ENCODE data around the gene KIF22. TPM values are rescaled to one million over a fixed set of nuclear protein-coding genes. Genes with fewer than 3 reads are reported as not detected.

KIF22 gene
- total and polyA plus RNA-seq, 9 of the 15 experiments (the other 6 are each of a cell fraction or from before 2014, with no cell fraction given) = 8.7 to 232 (median 131) TPM

DNA sequence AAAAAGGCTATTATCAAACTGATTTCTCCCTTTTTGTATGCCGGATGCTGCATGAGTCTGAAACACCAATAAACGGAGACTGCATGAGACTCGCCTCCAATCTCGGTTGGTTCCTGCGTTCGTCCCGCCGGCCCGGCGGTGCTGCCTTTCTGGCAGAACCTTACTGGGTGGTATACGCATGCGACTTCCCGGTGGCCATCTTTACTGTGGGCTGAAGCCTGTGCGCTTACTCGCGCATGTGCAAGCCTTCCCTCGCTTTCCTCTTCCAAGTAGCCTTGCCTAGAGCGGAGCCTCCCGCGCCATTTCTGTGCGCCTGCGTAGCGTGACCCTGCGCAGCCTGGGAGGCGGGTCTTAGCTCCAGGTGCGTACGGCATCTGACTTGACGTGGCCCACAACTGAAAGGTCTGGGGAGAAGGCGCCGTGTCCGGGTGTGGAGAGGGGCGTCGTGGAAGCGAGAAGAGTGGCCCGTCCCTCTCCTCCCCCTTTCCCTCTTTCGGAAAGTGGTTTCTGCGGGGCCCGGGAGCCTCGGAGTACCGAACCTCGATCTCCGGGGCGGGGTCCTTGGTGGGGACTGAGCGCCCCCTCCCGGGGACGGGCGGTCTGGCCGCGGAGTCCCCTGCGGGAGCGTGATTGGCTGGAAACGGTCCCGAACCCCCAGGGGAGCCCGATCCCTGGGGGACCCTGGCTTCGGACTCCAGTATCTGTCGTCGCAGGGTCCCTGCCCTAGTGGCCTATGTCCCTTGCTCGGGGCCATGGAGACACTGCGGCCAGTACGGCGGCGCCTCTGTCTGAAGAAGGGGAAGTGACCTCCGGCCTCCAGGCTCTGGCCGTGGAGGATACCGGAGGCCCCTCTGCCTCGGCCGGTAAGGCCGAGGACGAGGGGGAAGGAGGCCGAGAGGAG is 25.5 kb downstream of the KIF22 start, which contains the start of gene PAGR1 (continued):
- no peak for TF ChIP-seq ZFP30 (CRISPR knock-in tag; IDR thresholded peaks at IDR 0.05; ENCODE audit: borderline replicate concordance)
- TF ChIP-seq, protein P1, sequence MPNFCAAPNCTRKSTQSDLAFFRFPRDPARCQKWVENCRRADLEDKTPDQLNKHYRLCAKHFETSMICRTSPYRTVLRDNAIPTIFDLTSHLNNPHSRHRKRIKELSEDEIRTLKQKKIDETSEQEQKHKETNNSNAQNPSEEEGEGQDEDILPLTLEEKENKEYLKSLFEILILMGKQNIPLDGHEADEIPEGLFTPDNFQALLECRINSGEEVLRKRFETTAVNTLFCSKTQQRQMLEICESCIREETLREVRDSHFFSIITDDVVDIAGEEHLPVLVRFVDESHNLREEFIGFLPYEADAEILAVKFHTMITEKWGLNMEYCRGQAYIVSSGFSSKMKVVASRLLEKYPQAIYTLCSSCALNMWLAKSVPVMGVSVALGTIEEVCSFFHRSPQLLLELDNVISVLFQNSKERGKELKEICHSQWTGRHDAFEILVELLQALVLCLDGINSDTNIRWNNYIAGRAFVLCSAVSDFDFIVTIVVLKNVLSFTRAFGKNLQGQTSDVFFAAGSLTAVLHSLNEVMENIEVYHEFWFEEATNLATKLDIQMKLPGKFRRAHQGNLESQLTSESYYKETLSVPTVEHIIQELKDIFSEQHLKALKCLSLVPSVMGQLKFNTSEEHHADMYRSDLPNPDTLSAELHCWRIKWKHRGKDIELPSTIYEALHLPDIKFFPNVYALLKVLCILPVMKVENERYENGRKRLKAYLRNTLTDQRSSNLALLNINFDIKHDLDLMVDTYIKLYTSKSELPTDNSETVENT (CRISPR knock-in tag; IDR thresholded peaks at IDR 0.05) = peak; percentile 38
- no peak; the same call in 1 of the 2 replicates for TF ChIP-seq CBX5 (IDR thresholded peaks at IDR 0.05; ENCODE audit: borderline replicate concordance, low read depth)
- TF ChIP-seq, protein P2, sequence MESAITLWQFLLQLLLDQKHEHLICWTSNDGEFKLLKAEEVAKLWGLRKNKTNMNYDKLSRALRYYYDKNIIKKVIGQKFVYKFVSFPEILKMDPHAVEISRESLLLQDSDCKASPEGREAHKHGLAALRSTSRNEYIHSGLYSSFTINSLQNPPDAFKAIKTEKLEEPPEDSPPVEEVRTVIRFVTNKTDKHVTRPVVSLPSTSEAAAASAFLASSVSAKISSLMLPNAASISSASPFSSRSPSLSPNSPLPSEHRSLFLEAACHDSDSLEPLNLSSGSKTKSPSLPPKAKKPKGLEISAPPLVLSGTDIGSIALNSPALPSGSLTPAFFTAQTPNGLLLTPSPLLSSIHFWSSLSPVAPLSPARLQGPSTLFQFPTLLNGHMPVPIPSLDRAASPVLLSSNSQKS (CRISPR knock-in tag; IDR thresholded peaks at IDR 0.05) = 0 out of 2 replicates have a peak, but pooled peaks have one; percentile 21
- peak; percentile 49 to 81; a peak in 2 of 4 replicates for TF ChIP-seq SIN3A (IDR thresholded peaks at IDR 0.05; ENCODE audit: borderline replicate concordance in 2 of 2, control insufficient read depth in 1 of 2, low read depth in 2 of 2, low read length in 2 of 2)
- TF ChIP-seq RNF2 (IDR thresholded peaks at IDR 0.05) = no peak
- TF ChIP-seq, protein P3, sequence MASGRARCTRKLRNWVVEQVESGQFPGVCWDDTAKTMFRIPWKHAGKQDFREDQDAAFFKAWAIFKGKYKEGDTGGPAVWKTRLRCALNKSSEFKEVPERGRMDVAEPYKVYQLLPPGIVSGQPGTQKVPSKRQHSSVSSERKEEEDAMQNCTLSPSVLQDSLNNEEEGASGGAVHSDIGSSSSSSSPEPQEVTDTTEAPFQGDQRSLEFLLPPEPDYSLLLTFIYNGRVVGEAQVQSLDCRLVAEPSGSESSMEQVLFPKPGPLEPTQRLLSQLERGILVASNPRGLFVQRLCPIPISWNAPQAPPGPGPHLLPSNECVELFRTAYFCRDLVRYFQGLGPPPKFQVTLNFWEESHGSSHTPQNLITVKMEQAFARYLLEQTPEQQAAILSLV (tag; IDR thresholded peaks at IDR 0.05) = peak; percentile 7; the same call in 1 of the 2 replicates
- peak; percentile 87 for TF ChIP-seq SUPT5H (IDR thresholded peaks at IDR 0.05)
- TF ChIP-seq NFIX (CRISPR knock-in tag; IDR thresholded peaks at IDR 0.05; ENCODE audit: low read depth) = no peak
- no peak for TF ChIP-seq TFAM (CRISPR knock-in tag; conservative IDR thresholded peaks at IDR 0.05)
- TF ChIP-seq NFATC3 (IDR thresholded peaks at IDR 0.05) = no peak
- TF ChIP-seq ZZZ3 (IDR thresholded peaks at IDR 0.05) = no peak
- no peak for TF ChIP-seq SRSF1 (IDR thresholded peaks at IDR 0.05; ENCODE audit: low read depth, low read length)
- TF ChIP-seq SAP30 (IDR thresholded peaks at IDR 0.05; ENCODE audit: borderline replicate concordance, insufficient read depth, low read depth, low read length, poor library complexity, severe bottlenecking) = no peak
- TF ChIP-seq, protein P4, sequence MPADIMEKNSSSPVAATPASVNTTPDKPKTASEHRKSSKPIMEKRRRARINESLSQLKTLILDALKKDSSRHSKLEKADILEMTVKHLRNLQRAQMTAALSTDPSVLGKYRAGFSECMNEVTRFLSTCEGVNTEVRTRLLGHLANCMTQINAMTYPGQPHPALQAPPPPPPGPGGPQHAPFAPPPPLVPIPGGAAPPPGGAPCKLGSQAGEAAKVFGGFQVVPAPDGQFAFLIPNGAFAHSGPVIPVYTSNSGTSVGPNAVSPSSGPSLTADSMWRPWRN (IDR thresholded peaks at IDR 0.05; ENCODE audit: low read depth) = no peak
- TF ChIP-seq, protein P5, sequence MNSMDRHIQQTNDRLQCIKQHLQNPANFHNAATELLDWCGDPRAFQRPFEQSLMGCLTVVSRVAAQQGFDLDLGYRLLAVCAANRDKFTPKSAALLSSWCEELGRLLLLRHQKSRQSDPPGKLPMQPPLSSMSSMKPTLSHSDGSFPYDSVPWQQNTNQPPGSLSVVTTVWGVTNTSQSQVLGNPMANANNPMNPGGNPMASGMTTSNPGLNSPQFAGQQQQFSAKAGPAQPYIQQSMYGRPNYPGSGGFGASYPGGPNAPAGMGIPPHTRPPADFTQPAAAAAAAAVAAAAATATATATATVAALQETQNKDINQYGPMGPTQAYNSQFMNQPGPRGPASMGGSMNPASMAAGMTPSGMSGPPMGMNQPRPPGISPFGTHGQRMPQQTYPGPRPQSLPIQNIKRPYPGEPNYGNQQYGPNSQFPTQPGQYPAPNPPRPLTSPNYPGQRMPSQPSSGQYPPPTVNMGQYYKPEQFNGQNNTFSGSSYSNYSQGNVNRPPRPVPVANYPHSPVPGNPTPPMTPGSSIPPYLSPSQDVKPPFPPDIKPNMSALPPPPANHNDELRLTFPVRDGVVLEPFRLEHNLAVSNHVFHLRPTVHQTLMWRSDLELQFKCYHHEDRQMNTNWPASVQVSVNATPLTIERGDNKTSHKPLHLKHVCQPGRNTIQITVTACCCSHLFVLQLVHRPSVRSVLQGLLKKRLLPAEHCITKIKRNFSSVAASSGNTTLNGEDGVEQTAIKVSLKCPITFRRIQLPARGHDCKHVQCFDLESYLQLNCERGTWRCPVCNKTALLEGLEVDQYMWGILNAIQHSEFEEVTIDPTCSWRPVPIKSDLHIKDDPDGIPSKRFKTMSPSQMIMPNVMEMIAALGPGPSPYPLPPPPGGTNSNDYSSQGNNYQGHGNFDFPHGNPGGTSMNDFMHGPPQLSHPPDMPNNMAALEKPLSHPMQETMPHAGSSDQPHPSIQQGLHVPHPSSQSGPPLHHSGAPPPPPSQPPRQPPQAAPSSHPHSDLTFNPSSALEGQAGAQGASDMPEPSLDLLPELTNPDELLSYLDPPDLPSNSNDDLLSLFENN (IDR thresholded peaks at IDR 0.05; ENCODE audit: low read depth in 2 of 2, low read length in 2 of 2) = no peak
- no peak for TF ChIP-seq MIER1 (IDR thresholded peaks at IDR 0.05; ENCODE audit: low read depth)
- no peak for TF ChIP-seq MCM7 (IDR thresholded peaks at IDR 0.05)

All from K562 (cell line).